ENCODE measurements around the gene MYH14.

The MYH14 gene

GRCh38 chr19:50287331-50287730 lies 83.9 kb downstream of the MYH14 start:
- DNase-seq (ENCODE audit: extremely low read depth in 1 of 2, low read depth in 1 of 2) = no peak

- no peak for DNase-seq (ENCODE audit: extremely low read depth in 1 of 2, low read depth in 1 of 2)
Observed at GRCh38 chr19:50288954-50289353, 85.5 kb downstream of the MYH14 start.

DNA sequence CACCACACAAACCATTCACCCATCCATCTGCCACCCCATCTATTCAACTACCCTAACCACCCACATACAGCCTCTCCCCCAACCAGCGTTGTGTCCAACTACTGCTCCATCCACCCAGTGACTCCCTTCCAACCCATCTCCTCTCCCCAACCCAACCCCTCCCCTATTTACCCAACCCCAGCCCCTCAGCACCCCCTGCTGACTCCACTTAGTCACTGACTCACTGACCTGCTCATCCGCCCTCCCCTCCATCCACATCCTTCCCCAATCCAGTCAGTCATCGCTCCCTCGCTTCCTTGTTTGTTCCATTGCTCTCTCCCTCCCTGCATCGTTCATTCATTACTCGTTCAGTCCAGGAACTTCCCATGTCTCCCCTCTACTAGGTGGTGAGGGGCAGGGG lies 86.6 kb downstream of the MYH14 start:
- no peak for DNase-seq (ENCODE audit: extremely low read depth in 1 of 2, low read depth in 1 of 2)

GRCh38 chr19:50290775-50291174 lies 87.4 kb downstream of the MYH14 start:
- no peak for DNase-seq (ENCODE audit: extremely low read depth in 1 of 2, low read depth in 1 of 2)

DNA sequence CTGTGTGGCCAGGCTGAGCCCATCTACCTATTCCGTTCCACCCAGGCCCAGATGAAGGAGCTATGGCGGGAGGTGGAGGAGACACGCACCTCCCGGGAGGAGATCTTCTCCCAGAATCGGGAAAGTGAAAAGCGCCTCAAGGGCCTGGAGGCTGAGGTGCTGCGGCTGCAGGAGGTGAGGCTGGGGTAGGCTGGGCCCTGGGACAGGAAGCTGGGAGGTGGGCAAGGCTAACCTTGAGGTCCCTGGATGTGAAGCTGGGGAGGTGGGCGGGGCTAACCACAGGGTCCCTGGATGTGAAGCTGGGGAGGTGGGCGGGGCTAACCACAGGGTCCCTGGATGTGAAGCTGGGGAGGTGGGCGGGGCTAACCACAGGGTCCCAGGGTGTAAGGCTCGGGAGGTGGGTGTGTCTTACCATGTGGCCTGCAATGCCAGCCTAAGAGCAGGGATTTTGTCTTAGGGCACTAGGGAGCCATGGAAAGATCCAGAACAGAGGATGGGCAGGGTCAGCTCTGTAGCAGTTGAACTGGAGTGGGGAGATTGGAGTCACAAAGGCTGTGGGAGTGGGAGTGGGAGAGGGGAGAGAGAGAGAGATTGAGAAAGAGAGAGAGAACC lies 88.9 kb downstream of the MYH14 start:
- no peak for DNase-seq (ENCODE audit: extremely low read depth in 1 of 2, low read depth in 1 of 2)

DNA sequence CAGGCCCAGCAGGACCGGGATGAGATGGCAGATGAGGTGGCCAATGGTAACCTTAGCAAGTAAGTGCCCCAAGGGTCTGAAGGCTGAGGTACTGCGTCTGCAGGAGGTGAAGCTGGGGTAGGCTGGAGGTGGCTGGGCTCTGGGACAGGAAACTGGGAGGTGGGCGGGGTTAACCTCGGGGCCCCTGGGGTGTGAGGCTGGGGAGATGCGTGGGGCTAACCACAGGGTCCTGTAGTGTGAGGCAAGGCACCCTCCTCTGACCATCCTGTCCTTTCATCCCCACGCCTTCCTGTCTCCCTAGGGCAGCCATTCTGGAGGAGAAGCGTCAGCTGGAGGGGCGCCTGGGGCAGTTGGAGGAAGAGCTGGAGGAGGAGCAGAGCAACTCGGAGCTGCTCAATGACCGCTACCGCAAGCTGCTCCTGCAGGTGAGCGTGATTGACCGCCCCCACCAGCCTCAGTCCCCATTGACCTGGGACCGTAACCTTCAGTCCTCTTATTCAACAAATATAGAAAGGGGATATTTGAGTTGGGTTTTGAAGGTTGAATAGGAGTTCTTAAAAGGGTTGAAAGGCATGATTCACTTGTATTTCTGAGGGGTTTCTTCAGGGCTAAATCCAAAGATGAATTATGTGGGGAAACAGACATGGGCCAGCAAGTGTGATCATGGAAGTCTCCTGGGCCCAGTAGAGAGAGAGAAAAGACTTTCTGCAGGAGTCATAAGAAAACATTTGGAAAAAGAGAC lies 90.0 kb downstream of the MYH14 start:
- DNase-seq (ENCODE audit: extremely low read depth in 1 of 2, low read depth in 1 of 2) = no peak

DNA sequence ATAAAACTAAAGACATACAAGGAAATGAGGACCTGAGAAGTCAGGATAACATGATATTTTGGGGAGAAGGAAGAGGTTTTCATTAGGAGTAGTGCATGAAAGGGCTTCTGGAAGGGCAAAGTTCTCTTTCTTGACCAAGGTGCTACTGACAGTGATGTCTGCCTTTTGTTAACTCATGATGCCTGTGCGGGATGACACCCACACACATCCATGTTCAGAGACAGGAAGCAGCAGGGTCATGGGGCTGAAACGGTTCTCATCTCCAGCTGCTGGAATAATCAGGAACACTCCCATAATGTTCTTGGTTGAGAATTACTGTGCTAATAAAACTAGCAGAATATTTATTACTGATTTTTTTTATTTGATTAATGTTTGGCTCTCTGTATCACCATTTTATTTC lies 96.6 kb downstream of the MYH14 start:
- DNase-seq (ENCODE audit: extremely low read depth in 1 of 2, low read depth in 1 of 2) = no peak

- DNase-seq (ENCODE audit: extremely low read depth in 1 of 2, low read depth in 1 of 2) = no peak
Observed at GRCh38 chr19:50300814-50301606, 97.6 kb downstream of the MYH14 start.

- DNase-seq (ENCODE audit: extremely low read depth in 1 of 2, low read depth in 1 of 2) = no peak
Observed at GRCh38 chr19:50301607-50301971, 98.2 kb downstream of the MYH14 start.

- DNase-seq (ENCODE audit: extremely low read depth in 1 of 2, low read depth in 1 of 2) = no peak
Observed at GRCh38 chr19:50303558-50303957, 100.1 kb downstream of the MYH14 start.

DNA sequence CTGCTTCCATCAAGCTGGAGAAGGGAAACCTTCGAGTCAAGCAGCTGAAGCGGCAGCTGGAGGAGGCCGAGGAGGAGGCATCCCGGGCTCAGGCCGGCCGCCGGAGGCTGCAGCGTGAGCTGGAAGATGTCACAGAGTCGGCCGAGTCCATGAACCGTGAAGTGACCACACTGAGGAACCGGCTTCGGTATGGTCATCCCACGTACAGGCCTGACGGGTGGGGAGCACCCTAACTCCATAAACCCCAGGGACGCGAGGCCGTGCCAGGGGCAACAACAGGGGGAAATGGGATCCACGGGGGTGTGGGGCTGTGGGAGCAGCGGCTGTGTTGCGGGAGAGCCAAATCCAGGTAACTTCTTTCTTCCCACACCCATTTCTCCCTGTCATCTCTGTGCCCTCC lies 105.6 kb downstream of the MYH14 start:
- no peak for DNase-seq (ENCODE audit: extremely low read depth in 1 of 2, low read depth in 1 of 2)

DNA sequence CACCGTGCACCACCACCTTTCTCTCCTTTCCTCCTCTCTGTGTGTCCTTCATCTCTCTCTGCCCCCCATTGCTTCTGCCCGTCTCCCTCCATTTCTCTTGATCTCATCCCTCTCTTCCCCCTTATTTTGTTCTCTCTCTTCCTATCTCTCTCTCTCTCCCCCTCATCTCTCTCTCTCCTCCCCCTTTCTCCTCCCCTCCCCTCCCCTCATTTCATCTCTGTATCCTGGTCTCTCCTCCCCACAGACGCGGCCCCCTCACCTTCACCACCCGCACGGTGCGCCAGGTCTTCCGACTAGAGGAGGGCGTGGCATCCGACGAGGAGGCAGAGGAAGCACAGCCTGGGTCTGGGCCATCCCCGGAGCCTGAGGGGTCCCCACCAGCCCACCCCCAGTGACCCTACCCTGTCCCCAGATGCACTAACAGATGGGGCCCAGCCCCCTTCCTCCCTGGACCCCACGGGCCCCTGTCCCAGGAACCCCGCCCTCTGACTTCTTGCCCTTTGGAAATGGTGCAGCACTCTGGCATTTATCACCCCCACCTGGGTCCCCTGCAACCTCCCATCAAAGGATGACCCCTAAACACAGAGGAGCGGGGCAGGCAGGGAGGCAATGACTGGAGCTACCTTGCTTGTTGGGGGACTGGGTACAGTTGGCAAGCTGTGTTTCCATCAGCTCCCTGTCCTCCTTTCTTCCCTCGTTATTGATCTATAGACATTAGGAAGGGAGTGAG lies 106.1 kb downstream of the MYH14 start:
- DNase-seq (ENCODE audit: extremely low read depth in 1 of 2, low read depth in 1 of 2) = no peak

DNA sequence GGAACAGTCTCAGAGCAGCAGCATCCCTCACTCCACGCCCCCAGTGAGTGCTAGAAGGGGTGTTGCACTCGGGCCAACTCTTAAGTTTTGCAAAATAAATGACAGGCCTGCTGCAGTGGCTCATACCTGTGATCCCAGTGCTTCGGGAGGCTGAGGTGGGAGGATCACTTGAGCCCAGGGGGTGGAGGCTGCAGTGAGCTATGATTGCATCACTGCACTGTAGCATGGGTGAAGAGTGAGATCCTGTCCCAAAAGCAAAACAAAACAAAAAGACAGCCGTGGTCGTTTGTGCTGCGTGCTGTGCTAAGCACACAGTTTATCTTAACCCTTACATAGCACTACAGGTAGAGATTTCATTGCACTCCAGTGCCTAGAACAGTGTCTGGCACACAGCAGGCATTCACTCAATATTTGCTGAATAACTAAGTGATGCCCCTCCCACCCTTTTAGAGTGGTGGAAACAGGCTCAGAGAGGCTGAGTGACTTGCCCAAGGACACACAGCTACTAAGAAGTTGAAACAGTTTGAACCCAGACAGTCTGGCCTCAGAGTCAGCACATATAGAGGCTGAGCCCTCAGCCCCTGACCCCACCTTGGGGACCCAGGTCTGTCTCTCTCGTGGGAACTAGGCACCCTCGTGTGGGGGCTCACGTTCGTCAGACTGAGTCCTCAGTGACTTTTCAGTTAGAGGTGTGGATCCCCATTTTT lies 107.5 kb downstream of the MYH14 start:
- no peak for DNase-seq (ENCODE audit: extremely low read depth in 1 of 2, low read depth in 1 of 2)

- no peak for DNase-seq (ENCODE audit: extremely low read depth in 1 of 2, low read depth in 1 of 2)
Observed at GRCh38 chr19:50311723-50312635, 108.6 kb downstream of the MYH14 start.

- DNase-seq (ENCODE audit: extremely low read depth in 1 of 2, low read depth in 1 of 2) = no peak
Observed at GRCh38 chr19:50312967-50313811, 109.8 kb downstream of the MYH14 start.

GRCh38 chr19:50313812-50314536 lies 110.6 kb downstream of the MYH14 start:
- no peak for DNase-seq (ENCODE audit: extremely low read depth in 1 of 2, low read depth in 1 of 2)

DNA sequence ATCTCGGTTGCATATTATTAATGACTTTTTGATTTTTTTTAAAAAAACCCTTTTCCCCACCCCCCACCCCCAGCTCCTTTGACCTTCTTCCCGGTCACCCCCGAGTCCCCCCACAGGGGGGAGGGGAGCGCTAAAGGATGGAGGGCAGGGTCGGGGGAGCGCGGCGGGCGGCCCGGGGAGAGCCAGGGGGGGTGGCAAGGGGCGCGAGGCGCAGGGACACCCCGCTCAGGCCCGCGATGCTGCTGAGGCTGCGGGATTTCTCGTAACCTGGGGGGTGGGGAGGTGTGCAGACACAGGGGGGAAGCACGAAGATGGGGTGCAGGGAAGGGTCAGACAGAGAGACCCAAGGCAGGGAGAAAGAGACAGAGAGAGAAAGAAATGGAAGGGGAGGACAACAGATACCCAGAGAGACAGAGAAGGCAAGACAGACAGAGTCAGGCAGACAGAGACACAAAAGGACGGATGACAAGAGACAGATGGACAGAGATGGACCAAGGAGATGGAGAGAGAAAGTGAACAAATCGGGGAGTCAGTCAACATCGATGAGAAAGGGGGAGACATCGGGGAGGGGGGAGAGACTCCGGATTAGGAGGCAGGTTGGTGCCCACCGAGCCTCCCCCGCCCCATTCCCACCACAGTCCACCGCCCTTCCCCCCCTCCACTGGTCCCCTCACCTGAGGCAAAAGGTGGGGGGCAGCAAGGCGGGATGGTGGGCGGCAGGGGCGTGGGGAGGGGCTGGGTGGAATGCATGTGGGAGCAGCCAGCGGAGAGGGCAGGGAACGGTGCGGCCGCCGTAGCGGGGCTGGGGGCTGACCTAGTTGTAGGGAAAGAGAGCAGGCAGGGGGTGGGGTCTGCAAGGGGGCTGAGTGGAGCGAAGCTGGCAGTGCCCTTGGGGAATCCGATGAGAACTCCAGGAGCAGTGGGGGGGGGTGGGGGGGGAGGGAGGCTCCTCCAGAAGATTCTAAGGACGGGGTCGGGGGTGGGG lies 111.6 kb downstream of the MYH14 start:
- no peak for DNase-seq (ENCODE audit: extremely low read depth in 1 of 2, low read depth in 1 of 2)
